ENCODE results near the gene TMEM214. TPM values are rescaled to one million over a fixed set of nuclear protein-coding genes. Genes with fewer than 3 reads are reported as not detected.

The TMEM214 gene
- total RNA-seq, 4 donors from 2014 or later: 35.5 to 95.4 (median 49.0) TPM

DNA sequence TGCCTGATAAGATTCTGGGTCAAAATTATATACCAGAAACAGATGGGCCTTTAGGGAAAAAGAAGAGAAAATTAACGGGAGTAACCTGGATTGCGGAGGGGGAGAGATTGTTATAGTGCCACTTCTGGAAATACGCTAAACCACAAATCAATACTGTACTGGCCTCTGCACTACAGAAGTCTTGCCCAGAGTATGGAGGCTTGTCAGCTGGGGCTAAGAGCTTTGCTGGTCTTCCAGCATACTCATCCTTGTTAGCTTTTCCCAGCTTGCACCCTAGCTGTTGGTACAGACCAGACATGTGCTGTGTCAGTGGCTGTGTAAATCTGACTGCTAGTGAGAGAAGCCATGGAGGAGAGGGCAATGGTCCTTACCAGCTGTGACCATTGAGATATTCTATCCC lies 27.6 kb downstream of the TMEM214 start:
- TF ChIP-seq, protein P1, sequence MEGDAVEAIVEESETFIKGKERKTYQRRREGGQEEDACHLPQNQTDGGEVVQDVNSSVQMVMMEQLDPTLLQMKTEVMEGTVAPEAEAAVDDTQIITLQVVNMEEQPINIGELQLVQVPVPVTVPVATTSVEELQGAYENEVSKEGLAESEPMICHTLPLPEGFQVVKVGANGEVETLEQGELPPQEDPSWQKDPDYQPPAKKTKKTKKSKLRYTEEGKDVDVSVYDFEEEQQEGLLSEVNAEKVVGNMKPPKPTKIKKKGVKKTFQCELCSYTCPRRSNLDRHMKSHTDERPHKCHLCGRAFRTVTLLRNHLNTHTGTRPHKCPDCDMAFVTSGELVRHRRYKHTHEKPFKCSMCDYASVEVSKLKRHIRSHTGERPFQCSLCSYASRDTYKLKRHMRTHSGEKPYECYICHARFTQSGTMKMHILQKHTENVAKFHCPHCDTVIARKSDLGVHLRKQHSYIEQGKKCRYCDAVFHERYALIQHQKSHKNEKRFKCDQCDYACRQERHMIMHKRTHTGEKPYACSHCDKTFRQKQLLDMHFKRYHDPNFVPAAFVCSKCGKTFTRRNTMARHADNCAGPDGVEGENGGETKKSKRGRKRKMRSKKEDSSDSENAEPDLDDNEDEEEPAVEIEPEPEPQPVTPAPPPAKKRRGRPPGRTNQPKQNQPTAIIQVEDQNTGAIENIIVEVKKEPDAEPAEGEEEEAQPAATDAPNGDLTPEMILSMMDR (IDR thresholded peaks at IDR 0.05; ENCODE audit: low read depth): no peak

DNA sequence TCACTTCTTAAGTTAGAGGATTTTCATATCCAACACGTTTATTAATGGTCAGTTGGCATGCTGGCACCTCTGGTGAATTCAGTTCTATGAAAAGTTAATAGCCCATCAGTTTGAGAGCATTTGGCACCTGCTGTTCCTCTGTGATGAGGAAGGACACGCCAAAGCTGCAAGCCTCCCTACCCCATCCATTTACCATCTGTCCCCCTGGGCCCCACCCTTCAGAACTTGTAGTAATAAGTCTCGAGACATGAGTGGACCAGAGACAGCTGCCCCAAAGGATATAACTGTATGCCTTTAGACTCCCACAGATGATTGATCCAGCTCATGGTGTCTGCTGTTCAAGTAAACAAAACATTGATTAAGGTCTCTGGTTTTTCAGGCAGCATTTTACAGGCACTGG lies 32.4 kb downstream of the TMEM214 start:
- TF ChIP-seq, protein P1 (IDR thresholded peaks at IDR 0.05; ENCODE audit: low read depth): no peak

DNA sequence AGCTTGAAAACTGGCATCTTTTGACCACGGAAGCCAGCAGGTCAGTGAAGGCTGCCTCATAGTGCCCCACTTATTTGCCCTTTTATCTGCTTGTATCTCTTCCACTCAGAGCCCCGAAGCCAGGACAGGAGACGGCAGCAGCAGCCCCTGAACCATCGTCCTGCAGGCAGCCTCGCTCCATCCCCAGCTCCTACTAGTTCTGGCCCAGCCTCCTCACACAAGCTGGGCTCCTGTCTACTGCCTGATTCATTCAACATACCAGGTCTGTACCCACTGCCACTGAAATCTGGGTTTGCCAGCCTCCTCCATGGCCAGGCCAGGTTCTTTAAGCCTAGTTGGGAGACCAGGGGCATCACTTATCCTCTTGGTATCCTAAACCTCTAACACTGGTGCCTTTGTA lies 34.6 kb downstream of the TMEM214 start:
- TF ChIP-seq, protein P1 (IDR thresholded peaks at IDR 0.05; ENCODE audit: low read depth): no peak

DNA sequence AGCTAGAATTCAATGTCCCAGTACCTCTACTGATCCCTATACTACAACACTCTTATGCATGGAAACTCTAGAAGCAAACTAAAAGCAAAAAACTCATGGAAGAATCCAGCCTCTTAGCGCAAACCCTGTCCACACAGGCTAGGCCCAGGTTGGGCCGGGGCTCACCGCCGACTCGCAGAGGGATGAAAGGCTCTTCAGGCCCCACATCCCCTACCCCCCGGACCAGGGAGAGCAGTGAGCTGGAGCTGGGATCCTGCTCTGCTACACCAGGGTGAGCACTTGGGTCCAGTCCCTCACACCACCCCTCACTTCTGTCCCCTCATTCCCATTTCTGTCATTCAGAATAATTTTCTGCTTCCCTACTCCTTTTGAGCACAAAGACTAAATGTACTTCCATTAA lies 36.7 kb downstream of the TMEM214 start:
- TF ChIP-seq, protein P1 (IDR thresholded peaks at IDR 0.05; ENCODE audit: low read depth): no peak

DNA sequence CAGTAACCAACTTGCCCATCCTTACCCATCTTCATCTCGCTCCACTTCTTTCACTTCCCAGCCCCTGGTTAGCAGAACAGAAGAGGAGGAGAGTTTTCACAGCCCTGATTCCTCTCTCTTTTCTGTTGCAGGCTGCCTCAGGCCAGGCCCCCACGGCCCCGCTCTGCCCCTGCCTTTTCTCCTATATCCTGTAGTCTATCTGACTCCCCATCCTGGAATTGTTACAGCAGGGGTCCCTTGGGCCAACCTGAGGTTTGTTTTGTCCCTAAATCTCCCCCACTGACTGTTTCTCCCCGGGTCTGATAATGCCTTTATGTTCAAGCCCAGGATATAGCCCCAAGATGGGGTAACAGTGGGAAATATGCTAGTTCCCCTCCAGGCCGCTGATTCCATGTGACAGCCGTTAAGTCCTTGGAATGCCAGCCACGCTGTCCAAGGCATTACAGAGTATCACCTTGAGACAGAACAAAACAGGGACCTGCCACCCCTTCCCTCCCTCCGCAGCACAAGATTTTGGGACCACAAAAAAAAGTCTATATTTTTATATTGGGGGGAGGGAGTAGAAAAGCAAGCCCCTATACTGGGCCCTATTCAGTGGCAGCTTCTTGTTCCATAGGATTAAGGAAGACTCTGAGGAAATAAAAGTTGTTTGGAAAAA lies 37.3 kb downstream of the TMEM214 start:
- TF ChIP-seq, protein P1 (IDR thresholded peaks at IDR 0.05; ENCODE audit: low read depth): no peak

DNA sequence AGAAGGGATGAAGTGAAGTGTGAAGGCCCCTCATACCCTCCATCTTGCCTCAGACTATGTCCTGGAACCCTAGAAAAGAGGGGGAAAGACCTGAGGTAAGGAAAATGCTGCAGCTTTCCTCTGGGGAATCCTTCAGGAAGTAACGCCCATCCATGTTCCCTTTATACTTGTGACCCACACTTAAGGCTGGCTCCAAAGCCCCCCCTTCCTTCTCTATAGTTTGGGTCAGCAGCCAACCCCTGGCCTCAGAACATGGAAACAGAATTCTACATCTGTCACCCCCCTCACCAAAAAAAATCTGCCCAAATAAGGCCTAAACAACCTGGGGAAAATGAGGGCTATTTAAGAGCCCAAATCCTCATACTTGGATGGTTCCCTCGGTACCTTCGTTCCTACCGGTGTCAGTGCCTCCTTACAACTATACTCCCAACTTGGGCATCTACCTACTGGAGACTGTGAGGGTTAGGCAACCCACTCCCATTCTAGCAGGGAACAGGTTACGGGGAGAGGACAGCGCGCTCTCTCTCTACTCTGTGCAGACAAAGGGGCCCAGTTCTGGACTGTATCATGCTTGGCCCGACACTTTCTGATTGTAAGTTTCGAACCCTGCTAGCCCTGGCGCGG lies 38.0 kb downstream of the TMEM214 start:
- TF ChIP-seq, protein P1 (IDR thresholded peaks at IDR 0.05; ENCODE audit: low read depth): no peak

DNA sequence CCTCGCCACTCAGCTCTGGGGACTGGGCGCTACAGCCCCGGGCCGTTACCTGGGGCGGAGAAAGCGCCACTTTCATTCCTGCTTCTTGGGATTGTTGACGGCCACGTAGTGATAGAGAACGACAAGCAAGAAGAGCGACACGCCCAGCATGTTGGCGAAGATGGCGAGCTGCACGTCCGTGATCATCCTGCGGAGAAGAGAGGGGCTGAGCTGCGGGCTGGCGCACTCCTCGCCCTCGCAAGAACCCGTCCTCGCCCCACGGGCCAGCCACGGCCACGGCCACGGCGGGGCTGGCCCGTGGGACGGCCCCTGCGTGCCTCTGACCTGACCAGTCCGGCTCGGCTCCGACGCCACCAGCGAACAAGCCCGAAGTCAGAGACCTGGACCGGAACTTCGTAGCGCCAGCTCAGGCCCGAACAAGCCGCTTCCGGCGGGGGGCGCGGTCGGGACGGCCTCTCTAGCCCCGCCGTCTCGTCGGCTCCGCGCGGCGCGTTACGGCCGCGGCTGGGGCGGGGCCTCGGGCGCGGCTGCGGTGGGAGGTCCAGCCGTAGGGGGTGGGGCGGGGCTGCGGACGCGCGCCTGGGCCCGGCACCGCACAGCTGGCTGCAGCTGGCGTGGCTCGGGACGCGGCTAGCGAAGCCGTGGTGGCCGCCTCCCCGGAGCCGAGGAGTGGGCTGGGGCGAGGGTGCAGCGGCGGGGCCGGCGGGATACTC lies 38.7 kb downstream of the TMEM214 start, which contains the start of gene OST4:
Gene OST4, minus strand, starts transcription at position 378 of the 713 bp plus-strand sequence.
- TF ChIP-seq, protein P1 (IDR thresholded peaks at IDR 0.05; ENCODE audit: low read depth): no peak
